ENCODE results near the gene SCAMP1.
"Not testable (repeated sequence)": the region's sequence is repeated elsewhere in the genome, so short reads cannot be mapped to it uniquely, and the experiment has no call there.

SCAMP1 gene

GRCh38 chr5:78433972-78434371 lies 73.6 kb downstream of the SCAMP1 start:
- DNase-seq, result no peak

GRCh38 chr5:78447775-78448424 lies 87.5 kb downstream of the SCAMP1 start:
- DNase-seq, result no peak

GRCh38 chr5:78449103-78449502 lies 88.7 kb downstream of the SCAMP1 start:
- DNase-seq, result no peak

GRCh38 chr5:78457507-78457906 lies 97.1 kb downstream of the SCAMP1 start:
- DNase-seq, result not testable (repeated sequence)

GRCh38 chr5:78458843-78459242 lies 98.4 kb downstream of the SCAMP1 start:
- DNase-seq, result no peak

- DNase-seq, result no peak
Measured at GRCh38 chr5:78467140-78467539, 106.7 kb downstream of the SCAMP1 start.

- DNase-seq, result peak; percentile 23
Measured at GRCh38 chr5:78467752-78468357, 107.4 kb downstream of the SCAMP1 start.

GRCh38 chr5:78471896-78472295 lies 111.5 kb downstream of the SCAMP1 start:
- DNase-seq, result no peak

GRCh38 chr5:78472469-78473106 lies 112.2 kb downstream of the SCAMP1 start:
- DNase-seq, result no peak

- no peak for DNase-seq
Measured at GRCh38 chr5:78473751-78474150, 113.3 kb downstream of the SCAMP1 start.

- DNase-seq, result no peak
Measured at GRCh38 chr5:78475370-78475769, 115.0 kb downstream of the SCAMP1 start.

- no peak for DNase-seq
Measured at GRCh38 chr5:78476795-78477194, 116.4 kb downstream of the SCAMP1 start.

GRCh38 chr5:78482948-78483347 lies 122.5 kb downstream of the SCAMP1 start:
- DNase-seq, result no peak

GRCh38 chr5:78483809-78484521 lies 123.5 kb downstream of the SCAMP1 start:
- DNase-seq, result no peak

GRCh38 chr5:78486218-78486617 lies 125.8 kb downstream of the SCAMP1 start:
- DNase-seq, result no peak

GRCh38 chr5:78487846-78488245 lies 127.4 kb downstream of the SCAMP1 start:
- no peak for DNase-seq

- DNase-seq, result no peak
Measured at GRCh38 chr5:78490709-78491485, 130.5 kb downstream of the SCAMP1 start.

- DNase-seq, result no peak
Measured at GRCh38 chr5:78492224-78492623, 131.8 kb downstream of the SCAMP1 start.

GRCh38 chr5:78492650-78493049 lies 132.2 kb downstream of the SCAMP1 start:
- no peak for DNase-seq

GRCh38 chr5:78495800-78496199 lies 135.4 kb downstream of the SCAMP1 start:
- DNase-seq, result no peak

GRCh38 chr5:78496373-78496772 lies 136.0 kb downstream of the SCAMP1 start:
- no peak for DNase-seq

GRCh38 chr5:78497573-78498533 lies 137.4 kb downstream of the SCAMP1 start:
- no peak for DNase-seq

Measured in NCI-H1105 treated with DMSO at 0.1 percent for 48 hours (cell line).